Epithelial cell of esophagus (primary cell): ENCODE results near the gene MAP2K2.

Experiments used
- DNase-seq: peaks from one replicate; pipeline ENCODE4 v3.0.0; 2010; ENCODE audit warnings: low read depth
- H3K4me3 ChIP-seq: 2 replicates; pipeline ENCODE4 v1.5.1; 2011; ENCODE audit warnings: mild to moderate bottlenecking, low read length, control low read depth
- TF ChIP-seq, protein P1 (sequence below): IDR thresholded peaks from 2 replicates; pipeline ENCODE4 v1.5.1; 2011; ENCODE audit warnings: low read depth, mild to moderate bottlenecking, low read length, control low read depth, inconsistent platforms; ENCODE audit not compliant: insufficient read depth; ENCODE audit errors: missing control alignments

Gene MAP2K2

DNA sequence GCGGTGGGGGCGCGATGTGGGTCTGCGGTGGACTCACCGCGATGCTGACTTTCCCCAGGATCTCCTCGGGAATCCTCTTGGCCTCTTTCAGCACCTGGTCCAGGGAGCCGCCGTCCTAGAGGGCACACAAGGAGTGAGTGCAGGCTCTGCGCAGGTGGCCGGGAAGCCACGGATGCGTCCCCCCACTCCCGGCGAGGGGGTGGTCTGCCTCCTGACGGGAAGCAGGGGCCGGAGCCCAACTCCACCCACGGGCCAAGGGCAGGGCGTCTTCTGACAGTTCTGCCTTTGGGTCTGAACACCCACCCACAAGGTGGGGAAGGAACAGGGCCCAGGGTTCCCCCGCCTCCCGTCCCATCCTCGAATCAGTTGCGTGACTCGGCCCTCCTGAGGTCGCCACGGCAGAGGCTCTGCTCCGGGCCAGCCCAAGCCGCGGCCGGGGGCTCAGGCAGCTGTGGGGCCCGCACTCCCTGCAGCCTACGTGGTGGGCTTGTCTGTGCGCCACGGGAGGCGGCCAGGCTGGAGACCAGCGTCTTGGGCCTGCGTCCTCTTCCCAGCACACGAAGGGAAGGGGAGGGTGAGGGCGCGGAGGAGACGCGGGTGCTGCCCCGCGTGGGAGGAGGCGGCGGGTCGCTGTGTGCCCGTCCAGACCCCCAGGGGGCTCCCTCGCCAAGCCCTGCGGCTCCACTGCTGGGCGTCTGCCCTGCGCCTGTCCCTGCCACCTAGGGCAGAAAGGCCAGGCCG lies 21.4 kb downstream of the MAP2K2 start:
- TF ChIP-seq, protein P1, sequence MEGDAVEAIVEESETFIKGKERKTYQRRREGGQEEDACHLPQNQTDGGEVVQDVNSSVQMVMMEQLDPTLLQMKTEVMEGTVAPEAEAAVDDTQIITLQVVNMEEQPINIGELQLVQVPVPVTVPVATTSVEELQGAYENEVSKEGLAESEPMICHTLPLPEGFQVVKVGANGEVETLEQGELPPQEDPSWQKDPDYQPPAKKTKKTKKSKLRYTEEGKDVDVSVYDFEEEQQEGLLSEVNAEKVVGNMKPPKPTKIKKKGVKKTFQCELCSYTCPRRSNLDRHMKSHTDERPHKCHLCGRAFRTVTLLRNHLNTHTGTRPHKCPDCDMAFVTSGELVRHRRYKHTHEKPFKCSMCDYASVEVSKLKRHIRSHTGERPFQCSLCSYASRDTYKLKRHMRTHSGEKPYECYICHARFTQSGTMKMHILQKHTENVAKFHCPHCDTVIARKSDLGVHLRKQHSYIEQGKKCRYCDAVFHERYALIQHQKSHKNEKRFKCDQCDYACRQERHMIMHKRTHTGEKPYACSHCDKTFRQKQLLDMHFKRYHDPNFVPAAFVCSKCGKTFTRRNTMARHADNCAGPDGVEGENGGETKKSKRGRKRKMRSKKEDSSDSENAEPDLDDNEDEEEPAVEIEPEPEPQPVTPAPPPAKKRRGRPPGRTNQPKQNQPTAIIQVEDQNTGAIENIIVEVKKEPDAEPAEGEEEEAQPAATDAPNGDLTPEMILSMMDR = no peak
- no peak for DNase-seq
- H3K4me3 ChIP-seq = no peak overlapping the region

DNA sequence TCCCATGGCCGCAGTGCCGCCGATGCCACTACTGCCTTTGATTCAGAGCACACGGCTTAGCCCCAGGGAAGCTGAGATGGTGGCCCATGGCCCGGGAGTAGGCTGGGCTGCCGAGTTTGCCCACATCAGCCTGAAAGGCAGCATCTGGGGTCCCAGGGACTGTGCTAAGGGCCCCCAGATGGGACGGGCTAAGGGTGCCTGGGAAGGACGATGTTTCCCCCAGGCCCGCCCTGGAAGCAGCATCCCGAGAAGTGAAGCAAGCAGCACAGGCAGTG lies 22.5 kb downstream of the MAP2K2 start:
- DNase-seq = no peak
- H3K4me3 ChIP-seq = no peak overlapping the region
- TF ChIP-seq, protein P1 = no peak

DNA sequence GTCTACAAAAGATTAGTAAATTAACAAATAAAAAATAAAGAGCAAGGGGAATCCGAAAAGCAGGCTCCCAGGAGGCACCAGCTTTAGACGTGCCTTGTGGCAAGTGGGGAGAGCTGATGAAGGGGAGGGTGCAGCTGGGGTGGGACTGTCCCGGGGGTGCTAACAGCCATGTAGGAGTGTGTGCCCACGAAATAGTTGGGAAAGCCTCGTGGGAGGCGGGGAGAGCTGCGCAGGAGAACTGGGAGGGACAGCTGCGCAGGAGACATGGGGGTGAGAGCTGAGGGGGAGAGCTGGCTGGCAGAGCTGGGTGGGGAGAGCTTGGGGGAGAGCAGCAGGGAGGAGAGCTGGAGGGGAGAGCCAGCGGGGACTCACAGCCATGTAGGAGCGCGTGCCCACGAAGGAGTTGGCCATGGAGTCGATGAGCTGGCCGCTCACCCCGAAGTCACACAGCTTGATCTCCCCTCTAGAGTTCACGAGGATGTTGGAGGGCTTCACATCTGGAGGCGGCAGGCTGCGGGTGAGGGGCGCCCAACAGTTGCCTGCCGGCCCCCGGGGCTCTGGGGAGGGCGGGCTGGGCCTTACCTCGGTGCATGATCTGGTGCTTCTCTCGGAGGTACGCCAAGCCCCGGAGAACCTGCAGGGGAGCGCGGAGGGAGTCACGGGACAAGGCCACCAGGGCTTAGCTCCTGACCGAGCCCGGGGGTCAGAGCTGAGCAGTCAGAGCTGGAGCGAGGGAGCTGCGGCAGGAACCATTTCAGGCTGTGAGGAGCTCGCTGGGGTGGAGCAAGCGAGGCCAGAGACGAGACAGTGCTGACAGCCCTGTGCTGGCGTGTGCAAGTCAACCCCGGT lies 23.1 kb downstream of the MAP2K2 start:
- H3K4me3 ChIP-seq = no peak overlapping the region
- TF ChIP-seq, protein P1 = no peak
- no peak for DNase-seq

DNA sequence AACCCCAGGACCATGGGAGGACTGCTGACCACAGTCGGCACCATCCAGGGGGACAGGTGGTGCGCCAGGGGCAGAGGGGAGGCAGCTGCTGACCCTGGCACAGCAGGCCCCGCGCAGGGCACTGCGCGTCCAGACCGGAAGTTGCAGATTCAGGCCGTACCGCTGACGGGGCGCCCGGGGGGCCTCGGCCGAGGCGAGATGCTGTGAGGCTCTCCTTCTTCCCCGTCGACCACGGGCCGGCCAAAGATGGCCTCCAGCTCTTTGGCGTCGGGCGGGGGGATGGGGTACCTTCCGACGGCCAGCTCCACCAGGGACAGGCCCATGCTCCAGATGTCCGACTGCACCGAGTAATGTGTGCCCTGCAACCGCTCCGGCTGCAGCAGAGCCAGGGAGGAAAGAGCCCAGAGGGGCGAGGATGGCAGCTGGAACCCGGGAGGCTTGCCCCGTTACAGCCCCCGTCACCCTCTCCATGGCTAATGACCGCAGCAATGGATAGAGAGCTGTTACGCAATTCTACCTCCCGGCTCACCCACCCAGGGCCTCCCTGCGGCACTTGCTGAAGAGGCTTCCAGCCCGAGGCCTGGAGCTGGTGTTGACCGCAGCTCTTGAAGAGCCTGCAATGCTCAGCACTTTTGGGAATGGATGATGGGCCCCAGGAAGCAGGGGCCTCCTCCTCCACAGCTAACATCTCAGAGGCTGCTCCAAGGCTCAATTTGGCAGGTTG lies 24.7 kb downstream of the MAP2K2 start:
- no peak overlapping the region for H3K4me3 ChIP-seq
- TF ChIP-seq, protein P1 = no peak
- DNase-seq = no peak

DNA sequence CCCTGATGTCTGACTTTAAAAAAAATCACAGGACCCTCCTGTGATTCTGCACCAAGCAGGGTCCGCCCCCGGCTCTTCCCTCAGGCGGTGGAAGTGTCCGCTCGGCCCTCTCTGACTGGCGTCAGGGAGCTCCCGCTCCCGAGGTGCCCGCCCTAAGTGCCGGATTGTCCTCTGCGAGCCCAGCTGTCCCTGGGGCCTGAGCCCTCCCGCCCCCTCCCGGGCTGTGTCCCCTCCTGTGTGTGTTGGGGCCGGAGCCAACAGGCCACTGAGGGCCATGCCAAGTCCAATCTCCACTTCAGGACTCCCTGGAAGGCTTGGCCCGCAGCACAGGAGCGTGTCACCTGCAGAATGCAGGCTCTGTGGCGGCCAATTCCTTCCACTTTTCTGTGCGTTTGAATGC lies 25.4 kb downstream of the MAP2K2 start:
- H3K4me3 ChIP-seq = no peak overlapping the region
- TF ChIP-seq, protein P1 = no peak
- no peak for DNase-seq

DNA sequence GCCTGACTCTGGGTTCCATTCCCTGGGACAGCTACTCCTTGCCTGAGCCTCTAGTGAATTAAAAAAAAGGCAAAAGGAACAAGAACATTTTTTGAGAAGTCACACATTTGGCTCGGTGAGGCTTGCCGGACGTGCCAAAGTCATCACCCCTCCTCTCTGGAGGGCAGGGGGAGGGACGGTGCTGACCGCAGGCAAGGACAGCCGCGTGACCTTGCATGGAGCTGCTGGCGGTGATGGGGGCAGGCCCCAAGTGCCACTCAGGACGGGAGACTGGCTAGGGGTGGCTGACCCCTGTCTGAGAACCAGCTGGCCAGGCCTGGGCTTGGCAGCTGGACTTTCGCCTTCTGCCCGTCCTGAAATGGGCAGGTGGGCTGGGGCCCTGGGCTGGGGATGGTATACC lies 26.4 kb downstream of the MAP2K2 start:
- no peak overlapping the region for H3K4me3 ChIP-seq
- no peak for DNase-seq
- TF ChIP-seq, protein P1 = no peak
